CD4-positive, alpha-beta T cell treated with Interleukin-2 at 100 ng/mL for 4 hours (primary cell): ENCODE measurements around the gene ARMC9.
"Not testable (repeated sequence)": the region's sequence is repeated elsewhere in the genome, so short reads cannot be mapped to it uniquely, and the experiment has no call there.

Experiments
- DNase-seq: peaks from one replicate; pipeline ENCODE4 v3.0.0-alpha.2; 2020; ENCODE audit warnings: low spot score

ARMC9 gene

DNA sequence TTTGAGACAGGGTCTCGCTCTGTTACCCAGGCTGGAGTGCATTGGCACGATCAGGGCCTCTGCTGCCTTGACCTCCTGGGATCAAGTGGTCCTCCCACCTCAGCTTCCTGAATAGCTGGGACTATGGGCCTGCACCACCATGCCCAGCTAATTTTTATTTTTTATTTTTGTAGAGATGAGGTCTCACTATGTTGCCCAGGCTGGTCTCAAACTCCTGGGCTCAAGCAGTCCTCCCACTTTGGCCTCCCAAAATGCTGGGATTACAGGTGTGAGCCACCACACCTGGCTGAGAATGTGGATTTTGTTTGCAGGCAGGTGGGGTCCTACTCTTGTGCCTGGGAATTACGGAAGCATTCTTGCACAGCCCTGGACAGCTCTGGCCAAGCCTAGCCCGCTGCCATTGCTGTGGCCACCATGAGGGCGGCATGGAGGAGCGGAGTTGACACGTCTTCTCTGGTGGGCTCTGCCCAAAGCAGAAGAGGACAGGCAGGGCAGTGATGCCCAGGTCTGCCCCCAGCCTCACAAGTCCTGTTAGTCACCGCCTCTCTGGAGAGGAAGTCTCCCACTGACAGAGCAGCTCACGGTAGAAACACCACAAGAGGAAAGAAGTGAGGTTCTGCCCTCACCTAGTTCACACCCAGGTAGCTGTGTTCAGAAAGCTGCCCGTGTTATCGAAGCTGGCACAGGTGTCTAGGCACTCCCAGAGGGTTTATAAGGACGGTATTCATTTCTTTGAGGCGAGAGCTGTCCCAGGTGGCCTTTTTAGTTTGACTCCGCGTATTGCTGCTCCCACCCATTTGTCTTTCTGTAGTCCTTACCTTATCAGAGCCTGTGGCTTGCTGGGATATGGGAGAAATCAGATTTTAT is 46.2 kb downstream of the ARMC9 start:
- DNase-seq = no peak

DNA sequence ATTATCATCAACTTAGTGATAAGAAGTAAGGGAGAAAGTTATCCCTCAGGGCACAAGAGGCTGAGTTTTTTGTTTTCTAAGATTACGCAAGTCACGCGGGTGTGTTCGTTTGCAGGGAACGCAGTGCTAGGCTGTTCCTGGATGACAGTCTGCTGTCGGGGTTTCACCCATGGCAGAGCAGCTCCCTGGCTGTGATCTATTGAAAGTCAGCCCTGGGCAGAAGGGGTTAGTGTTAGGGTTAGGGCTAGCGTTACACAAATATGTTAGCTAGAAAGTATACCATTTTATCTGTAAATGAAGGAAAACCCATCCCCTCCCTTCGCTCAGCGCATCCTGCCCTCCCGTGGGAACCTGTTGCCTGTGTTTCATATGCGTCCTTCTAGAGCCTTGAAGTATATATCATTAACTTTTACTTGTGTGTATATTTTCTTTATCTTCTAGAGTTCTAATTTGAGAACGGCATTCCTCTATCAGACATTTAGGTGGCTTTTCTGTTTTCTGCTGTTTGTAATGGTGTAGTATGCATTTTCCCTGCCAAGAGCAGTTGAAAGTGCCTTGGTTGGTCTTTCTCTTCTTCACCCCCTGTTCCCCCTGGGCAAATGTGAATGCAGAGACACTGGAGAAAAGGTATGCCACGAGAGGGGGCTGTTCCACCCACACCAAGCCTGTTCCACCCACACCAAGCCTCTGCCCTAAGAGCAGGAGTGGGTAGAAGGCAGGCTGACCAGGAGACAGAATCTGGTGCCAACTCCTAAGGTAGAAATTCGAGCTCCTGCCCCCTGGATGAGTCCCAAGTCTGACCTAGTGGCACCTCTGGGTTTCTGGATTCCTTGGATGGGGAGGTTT is 47.0 kb downstream of the ARMC9 start:
- DNase-seq = peak; percentile 7

DNA sequence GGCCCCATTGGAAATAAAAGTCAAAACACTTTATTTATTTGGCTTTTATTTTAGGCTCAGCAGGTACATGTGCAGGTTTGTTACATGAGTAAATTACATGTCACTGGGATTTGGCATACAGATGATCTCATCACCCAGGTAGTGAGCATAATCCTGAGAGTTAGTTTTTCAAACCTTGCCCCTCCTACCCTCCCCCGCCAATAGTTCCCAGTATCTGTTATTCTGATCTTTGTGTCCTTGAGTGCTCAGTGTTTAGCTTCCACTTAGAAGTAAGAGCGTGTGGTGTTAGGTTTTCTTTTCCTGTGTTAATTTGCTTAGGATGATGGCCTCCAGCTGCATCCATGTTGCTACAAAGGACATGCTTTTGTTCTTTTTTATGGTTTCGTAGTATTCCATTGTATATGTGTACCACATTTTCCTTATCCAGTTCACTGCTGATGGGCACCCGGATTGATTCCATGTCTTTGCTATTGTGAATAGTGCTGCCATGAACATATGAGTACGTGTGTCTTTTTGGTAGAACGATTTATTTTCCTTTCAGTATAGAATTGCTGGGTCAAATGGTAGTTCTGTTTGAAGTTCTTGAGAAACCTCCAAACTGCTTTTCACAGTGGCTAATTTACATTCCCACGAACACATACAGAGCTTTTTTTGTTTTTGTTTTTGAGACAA is 47.9 kb downstream of the ARMC9 start:
- no peak for DNase-seq

DNA sequence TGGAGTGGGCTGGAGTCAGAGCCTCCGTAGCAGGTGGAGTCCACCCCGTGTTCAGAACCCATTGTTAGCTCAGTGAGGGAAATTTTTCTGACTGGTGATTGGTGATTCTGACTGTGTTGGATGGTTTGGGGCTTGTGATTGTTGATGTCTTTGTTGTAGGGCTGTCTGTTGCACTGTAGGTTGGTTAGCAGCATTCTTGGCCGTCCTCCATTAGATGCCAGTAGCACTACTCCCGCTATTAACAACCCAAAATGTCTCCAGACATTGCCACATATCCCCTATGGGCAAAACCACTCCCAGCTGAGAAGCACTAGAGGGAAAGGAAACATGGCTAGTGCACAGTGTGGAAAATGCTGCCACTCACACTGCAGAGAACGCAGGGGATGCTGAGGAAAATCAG is 51.7 kb downstream of the ARMC9 start:
- no peak for DNase-seq

DNA sequence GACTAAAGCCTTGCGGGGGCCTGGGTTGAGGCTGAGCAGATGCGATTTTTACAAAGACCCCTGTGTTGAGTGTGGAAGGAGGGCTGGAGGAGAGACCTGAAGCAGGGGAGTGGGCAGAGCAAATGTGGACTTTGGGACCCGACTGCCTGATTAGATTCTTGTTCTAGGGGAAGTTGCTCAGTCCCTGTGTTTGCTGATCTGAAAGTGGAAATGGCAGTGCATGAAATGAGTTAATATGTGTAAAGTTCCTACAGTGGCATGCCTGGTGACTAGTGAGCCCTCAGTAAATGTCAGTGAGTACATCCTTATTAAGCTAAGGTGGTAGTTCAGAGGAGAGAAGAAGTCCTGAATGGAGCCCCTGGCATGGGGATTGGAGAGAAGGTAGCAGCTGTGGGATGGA is 52.3 kb downstream of the ARMC9 start:
- DNase-seq = no peak

DNA sequence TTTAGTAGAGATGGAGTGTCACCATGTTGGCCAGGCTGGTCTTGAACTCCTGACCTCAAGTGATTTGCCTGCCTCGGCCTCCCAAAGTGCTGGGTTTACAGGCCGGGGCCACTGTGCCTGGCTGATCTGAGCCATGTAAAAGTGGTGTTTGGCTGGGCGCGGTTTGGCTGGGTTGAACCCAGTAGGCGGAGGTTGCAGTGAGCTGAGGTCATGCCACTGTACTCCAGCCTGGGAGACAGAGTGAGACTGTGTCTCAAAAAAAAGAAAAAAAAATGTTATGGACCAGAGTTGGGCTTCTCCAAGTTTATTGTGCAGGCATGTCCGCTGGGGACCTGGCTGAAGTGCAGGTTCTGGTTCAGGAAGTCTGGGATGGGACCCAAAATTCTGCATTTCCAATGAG is 54.9 kb downstream of the ARMC9 start:
- DNase-seq = not testable (repeated sequence)

DNA sequence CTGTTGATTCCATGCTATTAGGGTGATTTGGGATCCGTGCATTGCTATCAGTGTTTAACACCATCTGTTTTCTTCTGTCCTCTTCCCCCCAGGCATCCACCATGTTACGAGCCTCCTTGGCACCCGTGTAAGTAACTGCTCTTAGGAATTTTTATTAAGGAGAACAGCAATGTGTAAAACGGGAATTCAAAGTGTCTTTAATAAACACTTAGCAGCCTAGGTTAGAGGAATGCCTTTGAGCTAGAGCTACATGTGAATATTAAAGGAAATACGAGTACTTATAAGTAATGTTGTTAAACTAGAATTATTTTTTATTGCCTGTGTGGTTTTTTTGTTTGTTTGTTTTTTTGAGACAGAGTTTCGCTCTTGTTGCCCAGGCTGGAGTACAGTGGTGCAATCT is 58.1 kb downstream of the ARMC9 start:
- DNase-seq = no peak

DNA sequence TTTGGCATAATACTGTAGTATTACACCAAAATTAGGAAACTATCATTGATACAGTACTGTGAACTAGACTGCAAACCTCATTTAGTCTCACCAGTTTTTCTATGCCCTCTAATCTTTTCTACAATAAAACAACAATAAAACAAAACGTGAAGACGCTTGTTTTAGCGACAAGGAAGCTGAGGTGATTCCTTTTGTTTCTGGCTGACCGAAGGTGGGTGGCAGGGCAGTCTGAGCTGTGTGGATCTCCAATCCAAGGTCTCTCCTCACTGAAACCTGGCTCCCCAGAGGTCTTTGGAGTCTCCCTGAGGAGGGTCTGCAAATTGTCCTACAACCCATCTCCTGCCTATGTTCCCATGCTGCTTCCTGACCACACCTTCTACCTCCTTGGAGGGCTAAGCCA is 59.3 kb downstream of the ARMC9 start:
- no peak for DNase-seq

DNA sequence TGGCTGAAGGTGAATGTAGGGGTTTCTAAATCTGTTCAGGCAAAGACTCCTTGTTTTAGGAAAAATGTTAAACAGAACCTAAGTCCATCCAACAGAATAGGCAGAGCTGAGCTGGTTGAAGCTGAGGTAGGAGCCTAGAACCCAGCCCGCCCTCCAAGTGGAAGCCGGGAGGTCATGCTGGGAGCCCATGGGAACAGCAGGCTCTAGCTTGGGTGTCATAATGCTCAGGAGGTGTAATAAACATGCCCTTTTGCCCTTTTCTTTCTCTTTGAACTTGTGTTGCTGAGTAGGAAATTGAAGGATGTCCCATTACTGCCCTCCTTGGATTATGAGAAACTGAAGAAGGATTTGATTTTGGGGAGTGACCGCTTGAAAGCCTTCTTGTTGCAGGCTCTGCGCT is 60.3 kb downstream of the ARMC9 start:
- DNase-seq = no peak

DNA sequence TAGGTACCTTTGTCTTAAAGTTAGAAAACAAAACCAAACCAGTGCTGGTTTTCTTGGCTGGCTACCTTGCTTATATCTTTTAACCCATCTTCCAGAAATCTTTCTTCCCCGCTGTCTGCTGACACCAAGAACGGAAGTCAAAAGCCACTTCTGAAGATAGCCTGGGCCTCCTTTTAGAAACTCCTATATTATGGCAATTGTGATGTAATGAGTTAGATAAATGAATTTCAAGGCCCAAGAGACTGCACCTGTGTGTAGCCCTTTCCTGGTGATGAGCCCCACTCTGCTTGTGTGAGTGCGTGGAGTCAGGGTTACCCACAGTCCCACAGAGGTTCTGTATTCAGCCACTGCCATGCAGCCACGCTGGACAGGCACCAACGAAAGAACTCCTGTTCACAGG is 60.7 kb downstream of the ARMC9 start:
- no peak for DNase-seq

DNA sequence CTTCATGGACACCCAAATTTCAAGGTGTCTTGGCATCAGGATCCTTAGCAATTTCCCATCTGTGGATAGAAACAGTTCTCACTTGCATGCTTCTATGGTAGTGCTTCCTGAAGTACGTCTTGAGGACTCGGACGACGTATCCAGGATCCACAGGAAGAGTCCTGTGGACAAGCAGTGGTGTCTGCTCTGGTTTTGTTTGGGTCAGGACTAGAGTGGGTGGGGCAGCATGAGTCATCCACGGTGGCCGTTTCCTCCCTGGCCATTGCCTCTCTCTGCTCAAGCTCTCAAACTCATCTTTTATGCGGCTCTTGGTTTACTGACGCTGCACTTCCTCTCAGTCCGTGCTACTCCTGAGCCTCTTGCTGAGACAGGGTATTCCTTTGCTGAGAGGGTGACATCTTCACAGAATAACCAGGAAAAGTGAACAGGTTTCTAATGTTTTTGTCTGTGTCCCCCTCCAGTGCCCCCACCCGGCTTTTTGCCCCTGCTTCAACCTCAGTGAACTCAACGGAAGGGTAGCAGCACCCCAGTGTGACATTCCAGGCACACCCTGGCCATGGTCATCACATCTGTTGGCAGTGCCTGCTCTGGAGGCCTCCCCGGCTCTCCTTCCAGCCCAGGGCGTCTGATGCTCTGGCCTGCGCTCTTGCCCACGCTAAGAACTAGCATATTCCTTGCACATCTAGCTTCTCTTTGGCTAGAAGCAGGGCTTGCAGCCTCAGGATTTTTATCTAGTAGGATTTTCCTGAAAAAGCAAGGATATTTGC is 62.2 kb downstream of the ARMC9 start:
- DNase-seq = no peak

DNA sequence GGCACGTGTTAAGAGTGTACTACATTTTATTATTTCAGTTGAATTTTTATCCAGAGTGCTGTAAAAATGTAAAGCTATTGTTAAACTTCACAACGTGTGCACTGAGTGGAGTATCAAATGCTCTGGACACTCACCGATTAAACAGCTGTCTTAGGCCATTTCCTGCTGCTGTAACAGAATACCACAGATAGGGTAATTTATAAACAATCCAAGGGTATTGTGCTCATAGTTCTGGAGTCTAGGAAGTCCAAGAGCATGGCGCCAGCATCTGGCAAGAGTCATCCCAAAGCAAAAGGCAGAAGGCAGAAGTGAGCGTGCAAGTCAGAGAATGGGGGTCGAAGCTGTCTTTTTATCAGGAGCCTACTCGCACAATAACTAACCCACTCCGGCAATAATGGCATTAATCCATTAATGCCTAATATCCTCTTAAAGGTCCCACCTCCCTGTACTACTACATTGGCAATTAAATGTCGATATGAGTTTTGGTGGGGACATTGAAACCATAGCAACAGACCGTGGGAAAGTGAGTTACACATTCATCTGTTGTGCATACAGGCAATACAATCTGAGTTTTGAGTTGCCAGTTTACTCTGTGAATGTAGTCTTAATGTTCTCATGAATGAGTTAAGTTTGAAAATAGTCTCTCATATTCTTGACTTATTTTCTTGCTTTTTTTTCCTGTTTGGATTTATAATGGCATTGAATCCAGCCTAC is 64.8 kb downstream of the ARMC9 start:
- DNase-seq = no peak

DNA sequence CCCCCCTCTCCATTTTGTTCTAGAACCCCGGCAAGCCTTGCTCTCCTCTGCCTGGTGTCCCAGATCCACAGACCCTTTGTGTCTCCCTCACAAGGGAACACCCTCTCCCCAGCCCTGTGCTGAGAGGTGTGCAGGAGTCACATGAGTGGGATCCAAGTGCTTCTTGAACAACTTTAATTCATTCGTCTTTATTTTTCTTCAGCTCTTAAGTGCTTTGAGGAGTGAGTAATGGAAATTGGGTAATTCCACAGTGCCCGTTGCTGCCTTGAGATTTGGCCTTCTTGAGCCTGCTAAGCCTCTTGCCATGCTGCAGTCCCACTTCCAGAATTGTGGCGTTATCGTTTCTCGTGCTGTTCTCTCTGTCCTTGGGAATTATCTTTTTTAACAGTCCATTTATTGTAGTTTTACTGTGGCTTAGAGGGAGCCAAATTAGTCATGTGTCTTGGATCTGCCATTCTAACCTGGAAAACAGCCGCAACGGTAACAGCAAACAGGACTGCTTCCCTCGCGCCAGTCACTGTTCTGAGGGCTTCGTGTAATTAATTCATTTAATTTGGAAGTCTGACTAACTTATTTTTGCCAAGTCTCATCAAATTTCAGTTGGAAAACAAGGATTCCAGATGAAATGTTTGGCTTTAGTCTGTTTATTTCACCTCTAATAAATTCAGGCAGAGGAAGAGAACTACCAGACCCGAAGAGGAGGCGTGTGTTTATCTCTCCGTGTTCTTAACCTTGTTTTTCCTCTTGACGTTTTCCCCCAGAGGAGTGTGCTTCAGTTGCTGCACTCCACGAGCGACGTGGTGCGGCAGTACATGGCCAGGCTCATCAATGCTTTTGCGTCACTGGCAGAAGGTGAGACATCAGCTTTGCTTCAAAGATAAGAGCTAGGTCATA is 72.0 kb downstream of the ARMC9 start:
- DNase-seq = no peak

DNA sequence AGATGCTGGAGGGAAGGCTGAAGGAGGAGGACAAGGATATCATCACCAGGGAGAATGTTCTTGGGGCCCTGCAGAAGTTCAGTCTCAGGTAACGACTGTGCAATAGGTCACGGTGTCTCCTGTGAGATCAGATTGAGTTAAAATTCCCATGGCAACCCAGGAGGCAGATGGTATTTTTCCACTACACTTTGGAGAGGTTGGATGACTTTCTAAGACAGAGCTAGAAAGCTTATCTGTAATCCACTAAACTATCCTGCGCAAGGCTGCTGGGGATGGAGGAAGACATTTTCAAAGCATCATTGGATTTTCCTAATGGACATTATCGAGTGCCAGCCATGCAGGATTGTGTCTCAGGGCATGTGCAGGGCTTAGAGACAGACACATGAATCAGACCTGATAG is 74.6 kb downstream of the ARMC9 start:
- no peak for DNase-seq

DNA sequence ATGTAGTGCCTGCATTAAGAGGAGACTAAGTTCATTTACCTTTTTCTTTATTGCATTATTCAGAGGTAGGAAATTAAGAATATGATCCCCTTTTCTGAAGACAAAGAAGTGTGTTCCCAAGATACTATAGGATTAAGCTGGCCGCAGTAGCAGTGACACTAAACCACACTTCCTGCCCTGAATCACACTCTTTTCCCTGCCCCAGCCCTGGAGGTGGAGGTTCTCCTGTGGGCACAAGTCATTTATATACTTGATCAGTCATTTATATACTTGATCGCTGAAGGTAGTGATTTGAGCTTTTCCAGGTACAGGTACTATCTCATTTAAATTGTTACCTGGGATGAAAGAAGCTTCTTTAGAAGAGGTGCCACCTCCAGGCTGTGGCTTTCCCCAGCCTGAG is 78.6 kb downstream of the ARMC9 start:
- DNase-seq = no peak

DNA sequence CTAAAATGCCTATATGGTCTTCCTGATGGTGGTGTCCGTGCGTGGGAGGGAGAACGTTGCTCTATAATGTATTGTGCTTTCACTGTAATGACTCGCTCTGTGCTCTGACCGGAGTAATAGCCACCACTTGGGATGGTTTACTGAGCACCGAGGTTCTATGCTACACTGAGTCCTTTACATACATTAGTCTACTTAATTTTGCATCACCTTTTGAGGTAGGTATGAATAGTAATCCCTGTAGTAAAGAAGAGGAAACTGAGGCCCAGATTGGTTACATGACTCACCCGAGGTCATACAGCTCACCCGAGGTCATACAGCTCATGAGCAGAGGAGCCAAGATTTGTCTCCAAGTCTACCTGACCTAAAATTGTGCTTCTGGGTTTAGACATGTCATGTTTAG is 79.5 kb downstream of the ARMC9 start:
- no peak for DNase-seq

DNA sequence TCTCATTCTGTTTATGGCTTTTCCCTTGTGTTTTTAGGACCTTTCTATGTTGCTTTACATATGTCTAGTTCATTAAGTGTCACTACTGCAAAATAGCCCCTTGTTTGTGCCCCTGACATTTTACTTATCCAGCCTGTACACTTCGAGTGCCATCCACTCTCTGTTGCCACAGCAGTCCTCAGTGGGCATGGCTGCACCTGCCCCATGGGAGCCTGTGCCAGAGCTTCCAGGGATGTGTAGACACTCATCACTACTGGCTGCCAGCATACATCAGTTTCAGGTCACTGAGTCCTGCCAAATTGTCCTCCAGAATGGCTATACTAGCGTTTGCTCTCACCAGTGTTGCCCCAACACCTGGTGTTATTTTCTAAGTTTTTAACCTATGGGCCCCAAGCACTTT is 80.4 kb downstream of the ARMC9 start:
- DNase-seq = no peak

DNA sequence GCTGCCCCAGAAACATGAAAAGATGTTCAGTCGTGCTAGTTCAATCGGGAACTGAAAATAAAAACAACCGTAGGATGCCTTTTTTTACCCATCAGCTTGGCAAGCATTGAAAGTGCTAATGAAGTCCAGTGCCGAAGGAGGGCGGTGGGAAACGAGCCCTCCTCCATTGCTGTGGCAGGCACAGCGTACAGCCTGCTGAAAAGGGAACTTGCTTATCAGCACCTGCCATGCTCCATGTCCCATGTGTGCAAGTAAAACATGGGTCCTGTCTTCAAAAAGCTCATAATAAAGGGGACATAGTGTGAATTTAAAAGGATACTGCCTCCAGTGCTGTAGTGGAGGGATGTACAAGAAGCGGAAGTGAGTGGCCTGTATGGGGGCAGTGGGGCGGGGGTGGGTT is 82.4 kb downstream of the ARMC9 start:
- no peak for DNase-seq

DNA sequence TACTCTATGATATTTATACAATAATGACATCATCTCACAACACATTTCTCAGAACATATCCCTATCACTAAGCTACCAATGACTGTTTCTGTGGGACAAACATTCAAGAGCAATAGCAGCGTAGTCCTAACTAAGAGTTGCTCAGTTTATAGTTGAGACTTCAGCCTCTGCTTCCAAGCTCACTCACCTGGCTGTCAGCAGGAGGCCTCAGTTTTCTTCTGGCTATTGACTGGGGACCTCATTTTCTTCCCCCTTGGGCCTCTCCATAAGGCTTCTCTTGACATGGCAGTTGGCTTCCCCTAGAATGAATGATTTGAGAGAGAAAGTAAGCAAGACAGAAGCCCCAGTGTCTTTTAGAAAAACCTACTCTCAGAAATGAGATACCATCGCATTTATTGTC is 85.9 kb downstream of the ARMC9 start:
- no peak for DNase-seq

DNA sequence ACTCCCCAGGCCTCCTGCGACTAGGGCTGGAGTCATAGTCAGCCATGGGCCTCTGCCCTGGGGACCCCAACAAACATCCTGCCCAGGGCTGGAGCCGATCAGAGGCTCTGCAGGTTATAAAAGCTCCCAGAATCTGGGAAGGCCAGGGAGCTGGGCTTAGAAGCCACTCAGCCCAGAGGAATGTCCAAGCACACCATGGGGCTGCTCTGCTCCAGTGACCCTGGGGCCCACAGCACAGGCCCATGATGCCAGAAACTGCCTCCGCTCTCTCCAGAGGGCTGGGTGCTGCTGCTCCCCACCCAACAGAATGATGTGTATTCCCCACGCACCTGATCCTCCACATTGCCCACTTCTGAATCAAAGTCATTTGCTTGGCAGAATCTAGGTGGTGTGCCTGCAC is 88.5 kb downstream of the ARMC9 start:
- DNase-seq = no peak
